IMR-90 (cell line): ENCODE data around the gene ANO2. TPM values are rescaled to one million over a fixed set of nuclear protein-coding genes. Genes with fewer than 3 reads are reported as not detected.

Source experiments
- ATAC-seq: fragments of 200-7000 bp; cut with Tn5 transposase; 2 replicates; pipeline ENCODE4 v1.9.1; 2020; ENCODE audit warnings: low read depth, mild to moderate bottlenecking, moderate library complexity
- BruUV-seq: library from RNA; stranded (reverse); fragments of 400-500 nt; replicated peaks from 2 replicates; lab custom pipeline; 2021; lab: Mats Ljungman, UMichigan
- CTCF ChIA-PET: fragments of 300-600 bp; formaldehyde crosslinking; extraction: SDS; loops from one replicate; lab custom pipeline; 2021; ENCODE audit warnings: antibody characterized with exemption; lab: Yijun Ruan, JAX
- POLR2A ChIA-PET: fragments of 300-600 bp; sonication (Branson Sonifier 250); formaldehyde crosslinking; loops from one replicate; lab custom pipeline; 2022; ENCODE audit warnings: antibody characterized with exemption; ENCODE audit not compliant: unreplicated experiment; lab: Charles Lee
- DNase-seq: peaks from one replicate; pipeline ENCODE4 v3.0.0; 2013
- H2AFZ ChIP-seq: replicated peaks from 2 replicates; pipeline ENCODE3; 2013; ENCODE audit warnings: low read length, mild to moderate bottlenecking; ENCODE audit not compliant: poor library complexity
- H2AK5ac ChIP-seq: 2 replicates; pipeline ENCODE4 v1.6.1; 2013; ENCODE audit warnings: low read depth, low read length, inconsistent platforms
- H2AK9ac ChIP-seq: replicated peaks from 2 replicates; pipeline ENCODE3; 2013; ENCODE audit warnings: mild to moderate bottlenecking, low read depth, low read length, moderate library complexity; ENCODE audit not compliant: poor library complexity
- H2BK120ac ChIP-seq: 2 replicates; pipeline ENCODE4 v1.6.1; 2013; ENCODE audit warnings: low read depth, low read length, inconsistent platforms
- H2BK15ac ChIP-seq: 3 replicates; pipeline ENCODE4 v1.6.1; 2013; ENCODE audit warnings: low read depth, low read length, inconsistent platforms
- H2BK20ac ChIP-seq: 2 replicates; pipeline ENCODE4 v1.6.1; 2013; ENCODE audit warnings: low read depth, mild to moderate bottlenecking, inconsistent platforms, low read length, moderate library complexity
- H2BK5ac ChIP-seq: 2 replicates; pipeline ENCODE4 v1.6.1; 2013; ENCODE audit warnings: mild to moderate bottlenecking, low read depth, low read length, inconsistent platforms; ENCODE audit not compliant: poor library complexity, severe bottlenecking
- H3K14ac ChIP-seq: replicated peaks from 2 replicates; pipeline ENCODE4 v1.6.1; 2013; ENCODE audit warnings: low read depth, low read length, inconsistent platforms
- H3K18ac ChIP-seq: 2 replicates; pipeline ENCODE4 v1.6.1; 2013; ENCODE audit warnings: low read depth, low read length, control low read depth
- H3K23ac ChIP-seq: 2 replicates; pipeline ENCODE4 v1.6.1; 2013; ENCODE audit warnings: low read depth, low read length, inconsistent platforms
- H3K27ac ChIP-seq: 2 replicates; pipeline ENCODE4 v1.5.1; 2013; ENCODE audit warnings: mild to moderate bottlenecking, control low read depth, low read length; ENCODE audit not compliant: insufficient read depth
- H3K27me3 ChIP-seq: 2 replicates; pipeline ENCODE4 v1.6.1; 2013; ENCODE audit warnings: low read length; ENCODE audit not compliant: control insufficient read depth, insufficient read depth
- H3K36me3 ChIP-seq: 2 replicates; pipeline ENCODE4 v1.6.1; 2013; ENCODE audit warnings: low read length, mixed read lengths; ENCODE audit not compliant: control insufficient read depth, insufficient read depth
- H3K4ac ChIP-seq: 2 replicates; pipeline ENCODE4 v1.6.1; 2013; ENCODE audit warnings: low read depth, low read length, inconsistent platforms
- H3K4me1 ChIP-seq: 2 replicates; pipeline ENCODE4 v1.6.1; 2013; ENCODE audit warnings: low read length, mixed read lengths; ENCODE audit not compliant: control insufficient read depth, insufficient read depth
- H3K4me2 ChIP-seq: 2 replicates; pipeline ENCODE4 v1.6.1; 2013; ENCODE audit warnings: low read depth, mild to moderate bottlenecking, control low read depth, low read length, moderate library complexity
- H3K4me3 ChIP-seq: 2 replicates; pipeline ENCODE4 v1.5.1; 2013; ENCODE audit warnings: low read depth, mild to moderate bottlenecking, control low read depth, low read length, moderate library complexity; ENCODE audit not compliant: insufficient read depth
- H3K56ac ChIP-seq: 2 replicates; pipeline ENCODE4 v1.6.1; 2013; ENCODE audit warnings: low read length, inconsistent platforms; ENCODE audit not compliant: insufficient read depth; ENCODE audit errors: extremely low read depth
- H3K79me1 ChIP-seq, 2 experiments: 2 replicates each; pipeline ENCODE4 v1.6.1; 2013; ENCODE audit warnings: low read length in 2 of 2, inconsistent platforms in 1 of 2, low read depth in 1 of 2
- H3K9ac ChIP-seq: 2 replicates; pipeline ENCODE4 v1.6.1; 2013; ENCODE audit warnings: low read depth, low read length, control low read depth
- H3K9me1 ChIP-seq: 2 replicates; pipeline ENCODE4 v1.6.1; 2013; ENCODE audit warnings: low read length, inconsistent platforms; ENCODE audit not compliant: insufficient read depth
- H3K9me3 ChIP-seq: 2 replicates; pipeline ENCODE4 v1.6.1; 2013; ENCODE audit warnings: low read length; ENCODE audit not compliant: control insufficient read depth, insufficient read depth
- H4K20me1 ChIP-seq: 2 replicates; pipeline ENCODE4 v1.6.1; 2013; ENCODE audit warnings: low read length, inconsistent platforms; ENCODE audit not compliant: insufficient read depth
- H4K5ac ChIP-seq: 2 replicates; pipeline ENCODE4 v1.6.1; 2013; ENCODE audit warnings: mild to moderate bottlenecking, low read depth, low read length, control low read depth
- H4K8ac ChIP-seq, 2 experiments: 2 replicates each; pipeline ENCODE4 v1.6.1; 2013; ENCODE audit warnings: low read depth in 2 of 2, low read length in 2 of 2, control low read depth in 1 of 2, inconsistent platforms in 1 of 2
- H4K91ac ChIP-seq: 2 replicates; pipeline ENCODE4 v1.6.1; 2013; ENCODE audit warnings: low read depth, low read length, inconsistent platforms; ENCODE audit not compliant: insufficient read depth
- CHD1 ChIP-seq: IDR thresholded peaks from 2 replicates; pipeline ENCODE4 v1.6.1; 2012; ENCODE audit warnings: low read depth, low read length, improper control_type of control experiment
- ELK1 ChIP-seq: fragments of 150-350 bp; IDR thresholded peaks from 2 replicates; pipeline ENCODE4 v1.6.1; 2016; ENCODE audit warnings: low read depth, mild to moderate bottlenecking, low read length, moderate library complexity, borderline replicate concordance
- MXI1 ChIP-seq: IDR thresholded peaks from 2 replicates; pipeline ENCODE4 v1.6.1; 2012; ENCODE audit warnings: low read depth, mild to moderate bottlenecking, low read length, moderate library complexity, borderline replicate concordance
- NFE2L2 ChIP-seq: fragments of 150-350 bp; IDR thresholded peaks from 2 replicates; pipeline ENCODE4 v1.6.1; 2016; ENCODE audit warnings: low read depth, mild to moderate bottlenecking, low read length
- POLR2A ChIP-seq: IDR thresholded peaks from 2 replicates; pipeline ENCODE4 v1.6.1; 2012; ENCODE audit warnings: mild to moderate bottlenecking, low read depth, low read length
- RAD21 ChIP-seq: IDR thresholded peaks from 2 replicates; pipeline ENCODE4 v1.6.1; 2012; ENCODE audit warnings: low read length, improper control_type of control experiment
- RFX5 ChIP-seq: IDR thresholded peaks from 2 replicates; pipeline ENCODE4 v1.8.0; 2012; ENCODE audit warnings: low read depth, mild to moderate bottlenecking, low read length, moderate library complexity
- WGBS, 2 experiments: methylation state at CpG; one replicate each; pipeline versions ENCODE4 v1.1.5 to v1.1.7; 2013; ENCODE audit warnings: missing lambda C conversion rate in 2 of 2; ENCODE audit not compliant: insufficient read length in 1 of 2; ENCODE audit errors: extremely low coverage in 2 of 2; 5-methylcytosine and 5-hydroxymethylcytosine counted together
- dilution Hi-C: fragments of 300-500 bp; cut with HindIII; formaldehyde crosslinking; loops from one replicate; pipeline ENCODE4 v1.14.3; 2018; ENCODE audit warnings: low sequenced_read_pairs; ENCODE audit not compliant: unreplicated experiment
- in situ Hi-C: fragments of 300-500 bp; cut with MboI; formaldehyde crosslinking; loops from 3 replicates; pipeline ENCODE4 v1.14.3; 2019; ENCODE audit warnings: low sequenced_read_pairs, inconsistent platforms, mixed read lengths
- intact Hi-C: fragments of 100-400 bp; cut with micrococcal nuclease; formaldehyde crosslinking; loops from 2 replicates; pipeline ENCODE4 v1.10.0; 2022
- polyA plus RNA-seq, 3 experiments: library from polyadenylated mRNA; depleted of rRNA; stranded (reverse); fragments of >200 nt; gene quantifications; 2 replicates each; pipeline ENCODE4 v1.2.3, GENCODE V29; 2012; ENCODE audit warnings: low replicate concordance in 1 of 3
- total RNA-seq: library from RNA; depleted of rRNA; stranded (reverse); fragments of >200 nt; gene quantifications from 2 replicates; pipeline ENCODE4 v1.2.3, GENCODE V29; 2012
- TF ChIP-seq, protein P1 (sequence below): conservative IDR thresholded peaks from 2 replicates; pipeline ENCODE4 v1.5.1; 2012; ENCODE audit warnings: mild to moderate bottlenecking, low read depth, low read length, improper control_type of control experiment

Gene ANO2
- total and polyA plus RNA-seq, 2 of the 4 experiments (the other 2 are of a cell fraction) = 0.22 TPM; not detected in 1

DNA sequence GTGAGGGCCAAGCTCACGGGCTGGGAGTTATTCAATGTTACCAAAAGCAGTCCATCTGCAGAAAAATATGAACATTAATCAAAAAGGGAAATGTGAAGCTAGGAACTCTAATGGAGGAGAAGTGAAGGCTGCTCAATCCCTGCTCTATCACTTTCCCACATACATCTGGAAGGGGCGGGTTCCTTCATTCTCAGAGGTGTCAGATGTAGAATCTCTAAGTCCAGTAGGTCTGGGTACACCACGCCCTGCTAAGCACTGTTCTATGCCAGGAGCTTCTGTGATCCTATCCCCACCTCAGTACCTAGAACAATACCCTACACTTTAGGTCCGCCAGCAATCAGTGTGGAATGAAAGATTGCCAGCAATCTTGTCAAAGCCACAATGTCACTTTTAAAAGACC, 37.0 kb upstream of the ANO2 start:
- TF ChIP-seq, protein P1, sequence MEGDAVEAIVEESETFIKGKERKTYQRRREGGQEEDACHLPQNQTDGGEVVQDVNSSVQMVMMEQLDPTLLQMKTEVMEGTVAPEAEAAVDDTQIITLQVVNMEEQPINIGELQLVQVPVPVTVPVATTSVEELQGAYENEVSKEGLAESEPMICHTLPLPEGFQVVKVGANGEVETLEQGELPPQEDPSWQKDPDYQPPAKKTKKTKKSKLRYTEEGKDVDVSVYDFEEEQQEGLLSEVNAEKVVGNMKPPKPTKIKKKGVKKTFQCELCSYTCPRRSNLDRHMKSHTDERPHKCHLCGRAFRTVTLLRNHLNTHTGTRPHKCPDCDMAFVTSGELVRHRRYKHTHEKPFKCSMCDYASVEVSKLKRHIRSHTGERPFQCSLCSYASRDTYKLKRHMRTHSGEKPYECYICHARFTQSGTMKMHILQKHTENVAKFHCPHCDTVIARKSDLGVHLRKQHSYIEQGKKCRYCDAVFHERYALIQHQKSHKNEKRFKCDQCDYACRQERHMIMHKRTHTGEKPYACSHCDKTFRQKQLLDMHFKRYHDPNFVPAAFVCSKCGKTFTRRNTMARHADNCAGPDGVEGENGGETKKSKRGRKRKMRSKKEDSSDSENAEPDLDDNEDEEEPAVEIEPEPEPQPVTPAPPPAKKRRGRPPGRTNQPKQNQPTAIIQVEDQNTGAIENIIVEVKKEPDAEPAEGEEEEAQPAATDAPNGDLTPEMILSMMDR = no peak
- TF ChIP-seq CHD1 = no peak
- no peak for TF ChIP-seq RFX5
- TF ChIP-seq POLR2A = no peak
- TF ChIP-seq MXI1 = no peak
- TF ChIP-seq RAD21 = no peak
- no peak for TF ChIP-seq NFE2L2
- TF ChIP-seq ELK1 = no peak
- intact Hi-C loops (loop anchor here (10.0 kb wide), 1 partner anchor 573 kb away; the partner anchor contains the start of gene IFFO1), dilution Hi-C loops (no loop called here), in situ Hi-C loops (no loop called here)
- WGBS, 2 experiments = no CpG with 5 or more reads among the region's 4 CpGs
- Histone ChIP-seq H3K36me3 (no peaks in the 10 kb centered on the region), H2BK120ac (no peak overlapping the region), H3K9me3 (no peaks in the 10 kb centered on the region), H3K56ac (no peak overlapping the region), H3K4me1 (no peaks in the 10 kb centered on the region), H2AK5ac (no peak overlapping the region), H3K4ac (no peak overlapping the region), H3K4me3 (no peak overlapping the region), H3K14ac (no peak overlapping the region), H3K18ac (no peak overlapping the region), H3K9me1 (no peaks in the 10 kb centered on the region), H3K9ac (no peak overlapping the region), H2AK9ac (no peak overlapping the region), H2BK20ac (no peak overlapping the region), H4K20me1 (no peaks in the 10 kb centered on the region), H4K5ac (no peak overlapping the region), H2BK15ac (no peak overlapping the region), H4K91ac (no peak overlapping the region), H2AFZ (no peak overlapping the region), H3K79me1 (no peaks in the 10 kb centered on the region), H4K8ac (no peak overlapping the region), H3K27ac (no peak overlapping the region), H3K27me3 (peaks cover 27% of the 10 kb centered on the region), H2BK5ac (no peak overlapping the region), H3K23ac (no peak overlapping the region), H3K4me2 (no peak overlapping the region)
- ATAC-seq = no peak
- BruUV-seq = no TSS peak
- DNase-seq = no peak
- ChIA-PET POLR2A (no interaction called here), CTCF (interaction anchor here (0.6 kb wide), 1 partner anchor 1669 kb away, joined by 3 read pairs; no protein-coding TSS in a partner anchor)
